ENCODE results near the gene NCBP3. TPM values are rescaled to one million over a fixed set of nuclear protein-coding genes. Genes with fewer than 3 reads are reported as not detected.

NCBP3 gene
- total and polyA plus RNA-seq, 9 of the 15 experiments (the other 6 are each of a cell fraction or from before 2014, with no cell fraction given) = 3.1 to 25.5 (median 20.5) TPM

- no peak overlapping the region for H3K4me2 ChIP-seq (ENCODE audit: insufficient read depth, low read length)
- intact Hi-C loops (cut with micrococcal nuclease) = no loop called here
- FAIRE-seq (no peak), DNase-seq (ENCODE audit: extremely low read depth in 1 of 4, low spot score in 3 of 4) (no peak), ATAC-seq (no peak)
- H3K9me3 ChIP-seq (replicated peaks; ENCODE audit: control insufficient read depth, insufficient read depth, low read depth, low read length) = no peaks in the 10 kb centered on the region
- peak overlapping the region in 1 of 2 experiments; percentile 50; a peak in 1 of 4 replicates for H3K9ac ChIP-seq (ENCODE audit: insufficient read depth in 1 of 2, low read depth in 2 of 2, low read length in 2 of 2)
- H2AFZ ChIP-seq (ENCODE audit: low read depth, low read length) = no peak overlapping the region
- no peaks in the 10 kb centered on the region for H3K27me3 ChIP-seq (ENCODE audit: control insufficient read depth in 2 of 2, insufficient read depth in 2 of 2, low read length in 2 of 2)
- in situ Hi-C loops (cut with MboI) = no loop called here
- peaks cover 17 to 26% of the 10 kb centered on the region in 2 experiments for H3K4me1 ChIP-seq (replicated peaks in 1 of 2; ENCODE audit: control insufficient read depth in 2 of 2, insufficient read depth in 2 of 2, low read length in 2 of 2)
- no TSS peak for BruUV-seq (replicated peaks)
- H3K36me3 ChIP-seq (ENCODE audit: control insufficient read depth, insufficient read depth, low read length) = peaks cover 40% of the 10 kb centered on the region; the same call in 1 of the 3 replicates
- no peak overlapping the region for H3K4me3 ChIP-seq
- ChIA-PET POLR2A (interaction anchor here (0.6 to 1.1 kb wide), 4 partner anchors 27 to 149 kb away, joined by 3 read pairs; partner anchors contain the start of gene ATP2A3), CTCF (ENCODE audit: low intra/inter-chr PET ratio) (no interaction called here)
- no peaks in the 10 kb centered on the region for H4K20me1 ChIP-seq (replicated peaks; ENCODE audit: control insufficient read depth, insufficient read depth, low read length)
- H3K27ac ChIP-seq (ENCODE audit: extremely low read depth, low read depth, low read length) = no peak overlapping the region
- no peak for TF ChIP-seq ZNF274 (IDR thresholded peaks at IDR 0.05; ENCODE audit: borderline replicate concordance, low read depth, low read length)
- TF ChIP-seq NCOR1 (IDR thresholded peaks at IDR 0.05) = no peak
- TF ChIP-seq ZFP91 (CRISPR knock-in tag; IDR thresholded peaks at IDR 0.05) = no peak
- TF ChIP-seq BRCA1 (IDR thresholded peaks at IDR 0.05) = no peak
- TF ChIP-seq BRCA1 (CRISPR knock-in tag; IDR thresholded peaks at IDR 0.05) = no peak
- no peak for TF ChIP-seq ZNF77 (CRISPR knock-in tag; IDR thresholded peaks at IDR 0.05)
- TF ChIP-seq PATZ1 (CRISPR knock-in tag; IDR thresholded peaks at IDR 0.05; ENCODE audit: borderline replicate concordance) = no peak
- no peak for TF ChIP-seq POLR2G (IDR thresholded peaks at IDR 0.05; ENCODE audit: low read depth, low read length)
- TF ChIP-seq, protein P1, sequence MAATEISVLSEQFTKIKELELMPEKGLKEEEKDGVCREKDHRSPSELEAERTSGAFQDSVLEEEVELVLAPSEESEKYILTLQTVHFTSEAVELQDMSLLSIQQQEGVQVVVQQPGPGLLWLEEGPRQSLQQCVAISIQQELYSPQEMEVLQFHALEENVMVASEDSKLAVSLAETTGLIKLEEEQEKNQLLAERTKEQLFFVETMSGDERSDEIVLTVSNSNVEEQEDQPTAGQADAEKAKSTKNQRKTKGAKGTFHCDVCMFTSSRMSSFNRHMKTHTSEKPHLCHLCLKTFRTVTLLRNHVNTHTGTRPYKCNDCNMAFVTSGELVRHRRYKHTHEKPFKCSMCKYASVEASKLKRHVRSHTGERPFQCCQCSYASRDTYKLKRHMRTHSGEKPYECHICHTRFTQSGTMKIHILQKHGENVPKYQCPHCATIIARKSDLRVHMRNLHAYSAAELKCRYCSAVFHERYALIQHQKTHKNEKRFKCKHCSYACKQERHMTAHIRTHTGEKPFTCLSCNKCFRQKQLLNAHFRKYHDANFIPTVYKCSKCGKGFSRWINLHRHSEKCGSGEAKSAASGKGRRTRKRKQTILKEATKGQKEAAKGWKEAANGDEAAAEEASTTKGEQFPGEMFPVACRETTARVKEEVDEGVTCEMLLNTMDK (IDR thresholded peaks at IDR 0.05; ENCODE audit: borderline replicate concordance, insufficient read depth, low read depth, low read length, poor library complexity, severe bottlenecking) = no peak
- no peak for TF ChIP-seq ZKSCAN3 (CRISPR knock-in tag; IDR thresholded peaks at IDR 0.05)
- H3K9me1 ChIP-seq (ENCODE audit: control insufficient read depth, insufficient read depth, low read length) = no peaks in the 10 kb centered on the region
- peaks cover 17% of the 10 kb centered on the region for H3K79me2 ChIP-seq (ENCODE audit: control insufficient read depth, insufficient read depth, low read length)
- 79% methylated on average over 7 of the region's 12 CpGs for WGBS (ENCODE audit: insufficient coverage, low coverage, missing lambda C conversion rate)
Measured at GRCh38 chr17:3884188-3884587, 38.1 kb upstream of the NCBP3 start.
